HL-60 (cell line): ENCODE data around the gene MTCL1.

Experiments
- CTCF ChIP-seq: IDR thresholded peaks from one replicate; pipeline ENCODE4 v1.5.1; 2011; ENCODE audit warnings: low read length, control low read depth, inconsistent platforms; ENCODE audit not compliant: insufficient read depth
- POLR2AphosphoS5 ChIP-seq: IDR thresholded peaks from 2 replicates; pipeline ENCODE4 v1.6.1; 2012; ENCODE audit warnings: low read depth

- TF ChIP-seq CTCF: no peak
- TF ChIP-seq POLR2AphosphoS5: no peak
These were observed 2.4 kb downstream of the MTCL1 start for GRCh38 chr18:8707556-8708300.
